Left cardiac atrium (tissue), 4 donors: ENCODE results near the gene CDK5. TPM values are rescaled to one million over a fixed set of nuclear protein-coding genes. Genes with fewer than 3 reads are reported as not detected.
A peak's percentile ranks its signal among the peaks of the same experiment; 100 is the strongest.
"Not testable (repeated sequence)": the region's sequence is repeated elsewhere in the genome, so short reads cannot be mapped to it uniquely, and the experiment has no call there.

Source experiments
- ATAC-seq, 2 donors: fragments of 200-7000 bp; cut with Tn5 transposase; one replicate each; pipeline ENCODE4 v1.9.1; 2020; ENCODE audit warnings: mild to moderate bottlenecking in 2 of 2, moderate library complexity in 2 of 2
- DNase-seq: peaks from one replicate; pipeline ENCODE4 v3.0.0-alpha.2; 2020
- intact Hi-C, 2 donors: fragments of 100-400 bp; cut with DNase I; formaldehyde crosslinking; loops; one replicate each; pipeline versions ENCODE4 v1.14.1 to v1.15.1; 2022 to 2023
- total RNA-seq, 2 donors: library from RNA; stranded (reverse); fragmentation: NEBNext Ultra II Directional; extraction: Animal tissue kit (Norgen Biotek cat#: 25700); gene quantifications; one replicate each; pipeline ENCODE4 v1.2.1, GENCODE V29; 2021
- donor health status: DM: no; HTN: yes; CAD: no.
- donor health status: DM: no; HTN: yes; CAD: no; lungs with severe emphysema.
- donor health status: DM: yes; HTN: yes; CAD: no.
- donor health status: Dilated cardiomyopathy.

The CDK5 gene
- total RNA-seq, 2 donors from 2014 or later, result 5.1 to 7.8 TPM

DNA sequence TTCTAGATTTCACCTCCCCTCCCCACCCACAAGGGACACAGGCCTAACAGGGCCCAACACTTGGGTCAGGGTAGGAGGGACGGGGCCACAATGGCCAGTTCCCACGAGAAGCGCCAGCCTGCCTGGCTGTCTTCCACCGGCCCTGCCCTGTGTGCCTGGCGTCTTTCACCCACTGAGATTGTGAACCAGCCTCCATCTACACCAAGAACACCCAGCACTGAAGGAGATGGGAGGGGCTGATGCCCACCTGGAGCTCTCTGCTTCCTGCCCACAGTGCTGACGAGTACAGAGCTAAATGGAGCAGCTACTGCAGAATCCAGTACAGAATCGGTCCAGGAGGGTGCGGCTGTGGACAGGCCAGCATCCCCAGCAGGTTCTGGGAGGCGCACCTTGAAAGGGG is 11.7 kb downstream of the CDK5 start:
- no peak for DNase-seq
- intact Hi-C loops, result no loop called here
- no peak for ATAC-seq

DNA sequence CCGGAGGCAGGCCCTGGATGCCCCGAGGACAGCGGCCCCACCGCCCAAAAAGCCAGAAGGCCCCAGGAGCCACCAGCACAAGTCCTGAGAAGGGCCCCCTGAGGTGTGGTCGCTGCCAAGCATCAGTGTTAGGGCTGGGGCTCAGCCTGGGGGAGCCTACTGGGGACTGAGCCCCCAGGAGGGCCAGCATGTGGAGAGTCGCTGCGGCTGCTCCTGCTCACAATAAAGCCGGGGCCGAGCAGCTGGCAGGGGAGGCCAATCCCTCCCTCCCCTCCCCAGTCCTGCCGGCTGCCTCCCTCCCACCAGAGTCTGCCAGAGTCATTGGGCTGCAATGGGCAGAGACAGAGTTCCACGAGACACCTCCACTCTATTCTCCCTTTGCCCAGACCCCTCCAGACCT is 12.4 kb downstream of the CDK5 start:
- ATAC-seq (no peak), DNase-seq (no peak)
- intact Hi-C loops, result no loop called here

DNA sequence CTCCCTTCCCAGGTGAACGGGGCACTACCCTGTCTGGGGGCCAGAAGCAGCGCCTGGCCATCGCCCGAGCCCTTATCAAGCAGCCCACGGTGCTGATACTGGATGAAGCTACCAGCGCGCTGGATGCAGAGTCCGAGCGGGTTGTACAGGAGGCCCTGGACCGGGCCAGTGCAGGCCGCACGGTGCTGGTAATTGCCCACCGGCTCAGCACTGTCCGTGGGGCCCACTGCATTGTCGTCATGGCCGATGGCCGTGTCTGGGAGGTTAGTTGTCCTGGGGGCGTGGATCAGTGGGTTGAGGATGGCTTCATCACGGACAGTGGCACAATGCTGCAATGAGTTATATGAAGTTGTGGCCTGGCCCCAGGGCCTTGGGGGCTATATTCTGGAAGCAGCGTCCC is 13.7 kb downstream of the CDK5 start:
- intact Hi-C loops, result no loop called here
- DNase-seq (no peak), ATAC-seq (no peak)

DNA sequence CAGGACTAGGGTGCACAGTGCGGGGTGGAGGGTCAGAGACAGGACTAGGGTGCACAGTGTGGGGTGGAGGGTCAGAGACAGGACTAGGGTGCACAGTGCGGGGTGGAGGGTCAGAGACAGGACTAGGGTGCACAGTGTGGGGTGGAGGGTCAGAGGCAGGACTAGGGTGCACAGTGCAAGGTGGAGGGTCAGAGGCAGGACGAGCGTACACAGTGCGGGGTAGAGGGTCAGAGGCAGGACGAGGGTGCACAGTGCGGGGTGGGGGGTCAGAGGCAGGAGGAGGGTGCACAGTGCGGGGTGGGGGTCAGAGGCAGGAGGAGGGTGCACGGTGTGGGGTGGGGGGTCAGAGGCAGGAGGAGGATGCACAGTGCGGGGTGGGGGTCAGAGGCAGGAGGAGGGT is 14.2 kb downstream of the CDK5 start:
- ATAC-seq, intact Hi-C loops, DNase-seq: not testable (repeated sequence)

DNA sequence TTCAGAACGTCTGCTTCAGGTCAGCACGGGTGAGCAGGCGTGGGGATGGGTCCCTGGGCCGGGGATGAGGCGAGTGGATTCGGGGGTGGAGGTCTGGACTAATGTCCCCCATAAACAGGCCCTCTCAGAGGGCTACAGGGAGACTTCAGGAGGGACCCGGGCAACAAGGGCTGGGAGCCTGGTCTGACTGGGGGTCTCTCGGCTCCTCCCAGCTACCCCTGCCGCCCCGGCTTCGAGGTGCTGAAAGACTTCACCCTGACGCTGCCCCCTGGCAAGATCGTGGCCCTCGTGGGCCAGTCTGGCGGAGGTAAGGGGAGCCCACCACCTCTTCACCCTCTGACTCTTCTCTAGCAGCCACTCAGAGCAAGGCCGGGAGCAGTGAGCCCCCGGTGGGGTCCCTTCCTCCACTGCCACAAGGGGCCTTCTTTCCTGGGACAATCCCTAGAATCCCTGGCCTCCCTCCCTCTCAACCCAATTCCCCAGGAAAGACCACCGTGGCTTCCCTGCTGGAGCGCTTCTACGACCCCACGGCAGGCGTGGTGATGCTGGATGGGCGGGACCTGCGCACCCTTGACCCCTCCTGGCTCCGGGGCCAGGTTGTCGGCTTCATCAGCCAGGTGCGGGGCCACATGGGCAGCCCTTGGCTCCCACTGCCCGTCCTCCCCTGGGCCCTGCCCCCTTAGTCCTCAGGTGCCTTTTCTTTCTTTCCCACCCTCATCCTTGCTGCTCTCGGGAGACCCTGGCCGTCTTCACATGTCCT is 16.9 kb downstream of the CDK5 start:
- ATAC-seq, result no peak
- intact Hi-C loops, result no loop called here
- DNase-seq, result no peak

DNA sequence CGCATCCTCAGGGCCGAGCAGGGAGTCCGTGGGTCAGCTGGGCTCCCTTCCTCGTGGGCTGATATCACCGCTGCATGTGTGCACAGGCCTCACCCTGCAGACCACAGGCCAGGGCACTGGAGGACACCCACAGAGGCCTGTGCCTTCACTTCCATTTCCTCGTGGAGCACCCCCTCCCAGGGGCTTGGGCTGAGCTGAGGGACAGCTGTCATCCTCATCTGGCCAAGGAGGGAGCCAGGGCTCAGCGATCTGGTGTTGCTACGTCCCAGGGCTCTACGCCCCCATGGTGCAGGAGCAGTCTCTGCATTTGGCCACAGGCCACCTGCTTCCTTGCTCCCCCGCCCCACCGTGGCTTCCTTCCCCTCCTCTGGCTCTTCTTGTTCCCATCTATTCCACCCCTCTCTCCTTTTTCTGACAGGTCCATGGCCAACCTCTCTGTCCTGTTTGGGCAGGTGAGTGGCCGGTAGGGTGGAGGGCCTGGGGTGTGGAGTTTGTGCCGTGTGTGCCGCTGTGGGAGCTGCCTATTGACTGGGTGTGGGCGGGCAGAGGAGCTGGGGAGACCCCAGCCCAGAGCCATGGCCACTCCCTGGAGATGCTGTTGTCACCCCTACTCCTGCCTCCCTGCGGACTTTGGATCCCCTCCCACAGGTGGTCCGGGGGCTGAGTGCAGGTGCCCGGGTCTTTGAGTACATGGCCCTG is 17.7 kb downstream of the CDK5 start:
- intact Hi-C loops, result no loop called here
- DNase-seq (no peak), ATAC-seq (peak in 1 of 2 donors; percentile 24)

DNA sequence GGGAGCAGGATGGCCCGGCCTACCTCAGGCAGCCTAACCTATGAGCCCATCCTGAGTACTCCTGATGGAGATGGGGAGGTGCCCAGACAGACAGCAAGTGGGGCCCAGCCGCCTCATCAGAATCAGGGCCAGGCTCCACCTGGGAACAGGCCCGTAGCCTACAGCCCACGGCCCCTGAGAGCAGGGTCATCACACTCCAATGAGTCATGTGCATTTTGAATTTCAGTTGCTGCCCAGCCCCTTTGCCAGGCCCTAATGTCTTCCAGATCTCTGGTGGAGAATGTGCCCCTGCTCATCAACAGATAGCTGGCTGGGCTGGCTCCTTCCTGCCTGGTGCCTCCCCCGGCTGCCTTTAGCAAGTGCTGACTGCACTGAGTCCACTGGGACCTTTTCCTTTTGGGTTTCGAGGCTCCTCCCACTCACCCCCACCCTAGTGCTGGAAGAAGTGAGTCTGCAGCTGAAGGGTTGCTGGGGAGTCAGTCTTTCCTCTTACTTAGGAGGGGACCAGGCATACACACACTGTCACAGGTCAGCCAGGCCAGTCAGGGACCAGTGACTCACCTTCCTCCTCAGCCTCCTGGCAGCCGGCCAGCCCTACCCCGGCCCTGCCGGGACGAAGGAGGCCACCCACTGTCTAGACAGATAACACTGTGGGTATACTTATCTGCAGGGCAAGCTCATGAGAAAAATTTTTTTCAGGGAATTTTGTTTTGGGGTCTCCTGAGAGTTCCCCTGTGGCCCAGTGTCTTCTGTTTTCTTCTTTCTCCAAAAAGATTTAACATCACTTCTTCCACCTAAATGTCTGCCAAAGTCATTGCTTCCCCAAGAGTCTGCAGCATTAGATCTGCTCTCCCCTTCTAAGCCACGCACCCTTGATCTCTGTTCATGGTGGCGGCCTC is 18.5 kb downstream of the CDK5 start:
- peak; percentile 35 to 88 for ATAC-seq
- peak; percentile 87 for DNase-seq
- intact Hi-C loops, result no loop called here

DNA sequence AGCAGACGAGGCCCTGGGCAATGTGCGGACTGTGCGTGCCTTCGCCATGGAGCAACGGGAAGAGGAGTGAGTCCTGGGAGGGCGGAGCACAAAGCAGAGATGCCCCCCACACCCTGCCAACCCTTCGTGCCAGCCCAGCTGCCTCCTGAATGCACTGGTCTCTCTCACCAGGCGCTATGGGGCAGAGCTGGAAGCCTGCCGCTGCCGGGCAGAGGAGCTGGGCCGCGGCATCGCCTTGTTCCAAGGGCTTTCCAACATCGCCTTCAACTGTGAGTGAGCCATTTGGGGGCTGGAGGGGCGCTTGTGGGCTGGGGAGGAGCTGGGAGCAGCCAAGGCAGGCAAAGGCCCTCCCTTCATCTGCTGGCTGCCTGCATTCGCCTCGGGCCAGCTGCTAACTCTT is 21.8 kb downstream of the CDK5 start:
- intact Hi-C loops, result no loop called here
- no peak for DNase-seq
- no peak for ATAC-seq

DNA sequence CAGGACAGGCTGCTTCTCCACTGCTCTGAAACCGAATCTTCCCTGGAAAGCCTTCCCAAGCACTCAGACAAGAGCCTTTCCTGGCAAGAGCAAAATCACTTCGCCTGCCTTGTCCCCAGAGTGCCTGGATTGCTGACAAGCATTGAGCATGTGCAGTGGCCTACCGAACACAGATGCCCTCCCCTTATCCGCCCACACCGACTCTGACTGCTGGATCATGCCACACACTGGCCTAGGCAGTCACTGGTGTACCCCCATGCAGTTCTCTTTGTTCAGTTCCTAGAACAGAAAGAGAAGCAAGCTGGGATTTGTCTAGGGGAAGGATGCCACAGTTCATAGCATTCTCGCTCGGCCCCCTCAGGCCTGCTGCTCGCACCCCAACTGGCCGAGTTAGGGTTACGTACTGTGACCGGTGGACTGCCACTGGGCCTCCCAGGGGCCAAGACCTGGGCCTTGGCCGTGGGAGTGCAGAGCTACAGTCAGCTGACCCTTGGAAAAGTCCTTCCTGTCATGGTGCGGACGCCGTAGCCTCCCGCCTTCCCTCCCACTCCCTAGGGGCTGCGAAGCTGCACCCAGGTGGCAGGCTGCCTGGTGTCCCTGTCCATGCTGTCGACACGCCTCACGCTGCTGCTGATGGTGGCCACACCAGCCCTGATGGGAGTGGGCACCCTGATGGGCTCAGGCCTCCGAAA is 22.5 kb downstream of the CDK5 start:
- no peak for ATAC-seq
- no peak for DNase-seq
- intact Hi-C loops, result no loop called here

DNA sequence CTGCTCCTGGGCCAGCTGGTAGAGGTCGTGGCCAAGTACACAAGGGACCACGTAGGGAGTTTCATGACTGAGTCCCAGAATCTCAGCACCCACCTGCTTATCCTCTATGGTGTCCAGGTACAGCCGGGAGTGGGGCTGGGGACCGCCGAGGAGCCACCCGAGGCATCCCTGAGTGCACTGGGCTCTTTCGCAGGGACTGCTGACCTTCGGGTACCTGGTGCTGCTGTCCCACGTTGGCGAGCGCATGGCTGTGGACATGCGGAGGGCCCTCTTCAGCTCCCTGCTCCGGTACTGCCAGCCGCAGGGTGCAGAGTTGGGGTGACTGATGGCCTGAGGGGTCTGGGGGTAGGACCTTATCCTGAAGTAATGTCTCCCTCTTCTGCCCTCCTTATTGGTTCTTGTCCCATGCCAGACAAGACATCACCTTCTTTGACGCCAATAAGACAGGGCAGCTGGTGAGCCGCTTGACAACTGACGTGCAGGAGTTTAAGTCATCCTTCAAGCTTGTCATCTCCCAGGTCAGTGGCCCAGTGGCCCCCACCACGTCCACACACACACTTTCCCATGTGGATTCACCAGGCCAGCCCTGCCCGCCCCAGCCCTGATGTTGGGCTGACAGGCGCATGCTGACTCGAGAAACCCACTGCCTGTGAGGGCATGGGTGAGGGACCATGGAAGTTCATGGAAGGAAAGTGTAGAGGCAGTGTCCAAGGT is 23.2 kb downstream of the CDK5 start:
- no peak for DNase-seq
- intact Hi-C loops, result no loop called here
- no peak for ATAC-seq

DNA sequence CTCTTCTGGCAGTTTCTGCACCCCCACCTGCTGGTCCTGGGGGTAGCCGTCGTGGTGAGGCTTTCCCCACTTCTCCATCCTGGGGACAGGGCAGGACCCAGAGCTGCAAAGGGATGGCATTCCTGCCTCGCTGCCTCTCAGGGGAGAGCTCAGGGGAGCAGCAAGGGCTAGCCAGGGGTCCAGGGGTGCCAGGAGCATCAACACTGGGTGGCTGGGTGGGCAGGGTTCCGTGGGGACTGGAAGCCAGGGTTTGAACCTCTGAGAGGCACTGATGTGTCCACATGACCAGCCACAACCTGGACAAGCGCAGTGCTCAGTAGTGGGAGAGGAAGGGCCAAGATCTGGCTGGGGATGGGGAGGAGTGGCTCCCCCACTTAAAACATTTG is 23.8 kb downstream of the CDK5 start:
- intact Hi-C loops, result no loop called here
- DNase-seq (no peak), ATAC-seq (no peak)

DNA sequence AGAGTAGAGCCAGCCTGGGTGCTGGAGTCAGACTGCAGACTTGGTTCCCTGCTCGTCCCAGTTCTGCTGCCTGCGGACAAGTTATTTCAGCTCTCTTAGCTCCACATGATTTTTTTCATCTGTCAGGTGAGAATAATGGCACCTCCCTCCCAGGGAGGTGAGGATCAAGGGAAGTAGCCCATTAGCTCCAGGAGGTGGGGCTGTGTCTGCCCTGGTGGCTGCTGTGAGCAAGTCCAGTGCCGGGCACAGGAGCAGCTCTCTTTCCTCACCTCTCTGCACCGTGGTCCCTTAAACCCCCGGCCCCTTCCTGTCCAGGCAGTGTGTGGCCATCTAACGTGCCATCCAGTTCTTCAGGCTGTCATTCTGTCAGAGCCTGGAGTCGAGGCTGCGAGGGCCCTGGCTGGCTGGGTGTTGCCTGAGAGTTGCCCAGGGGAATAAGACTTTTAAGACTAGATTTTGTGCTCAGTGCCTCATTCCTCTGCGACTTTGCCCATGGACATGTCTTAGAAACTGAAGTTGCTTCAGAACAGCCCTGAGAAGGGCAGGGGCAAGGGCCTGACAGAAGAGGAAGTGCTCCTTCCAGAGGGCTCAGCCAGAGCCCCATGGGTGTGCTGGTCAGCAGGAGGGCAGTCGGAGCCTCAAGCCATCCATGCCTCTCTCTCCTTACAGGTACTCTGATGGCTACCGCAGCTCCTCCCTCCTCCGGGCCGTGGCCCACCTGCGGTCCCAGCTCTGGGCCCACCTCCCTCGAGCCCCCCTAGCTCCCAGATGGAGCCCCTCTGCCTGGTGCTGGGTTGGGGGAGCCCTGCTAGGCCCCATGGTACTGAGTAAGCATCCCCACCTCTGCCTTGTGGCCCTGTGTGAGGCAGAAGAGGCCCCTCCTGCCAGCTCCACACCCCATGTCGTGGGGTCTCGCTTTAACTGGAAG is 24.5 kb downstream of the CDK5 start:
- intact Hi-C loops, result no loop called here
- DNase-seq, result no peak
- ATAC-seq, result no peak

DNA sequence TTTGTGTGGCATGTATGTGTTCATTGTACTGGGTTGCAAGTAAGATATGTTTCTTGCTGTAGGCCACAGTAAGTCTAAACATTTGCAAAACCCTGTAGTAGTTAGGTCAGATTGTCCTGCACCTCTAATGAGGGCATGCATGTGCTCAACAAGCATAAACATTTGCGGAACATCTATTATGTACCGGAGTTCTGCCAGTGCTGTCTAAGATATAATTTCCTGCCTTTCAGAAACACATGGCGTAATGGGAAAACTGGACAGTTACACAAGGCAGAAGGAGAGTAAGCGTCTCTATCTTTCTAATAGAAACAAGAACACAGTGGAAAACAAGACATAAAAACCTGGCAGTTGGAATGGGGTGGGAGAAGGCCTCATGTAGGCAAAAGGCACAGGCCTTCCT is 26.7 kb downstream of the CDK5 start:
- ATAC-seq (no peak), DNase-seq (no peak)
- intact Hi-C loops, result no loop called here

DNA sequence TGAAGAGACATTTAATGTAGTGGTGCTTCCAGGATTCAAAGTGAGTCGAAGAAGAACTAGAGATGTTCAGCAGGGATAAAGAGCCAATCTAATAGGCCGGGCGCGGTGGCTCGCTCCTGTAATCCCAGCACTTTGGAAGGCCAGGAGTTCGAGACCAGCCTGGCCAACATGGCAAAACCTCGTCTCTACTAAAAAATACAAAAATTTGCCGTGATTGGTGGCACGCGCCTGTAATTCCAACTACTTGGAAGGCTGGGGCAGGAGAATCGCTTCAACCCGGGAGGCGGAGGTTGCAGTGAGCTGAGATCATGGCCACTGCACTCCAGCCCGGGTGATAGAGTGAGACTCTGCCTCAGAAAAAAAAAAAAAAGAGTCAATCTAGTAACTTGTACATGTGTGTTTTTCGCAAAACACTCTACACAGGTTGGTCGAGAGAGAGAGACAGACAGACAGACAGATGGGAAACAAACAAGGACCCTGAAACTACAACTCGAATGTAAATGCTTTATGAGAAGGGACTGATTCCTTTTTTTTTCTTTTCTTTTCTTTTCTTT is 28.7 kb downstream of the CDK5 start:
- ATAC-seq, result no peak
- intact Hi-C loops, result loop anchor here in 1 of 2 donors (1.0 to 2.0 kb wide), 2 partner anchors 30 to 82 kb away; partner anchors contain the start of gene SLC4A2
- DNase-seq, result no peak

DNA sequence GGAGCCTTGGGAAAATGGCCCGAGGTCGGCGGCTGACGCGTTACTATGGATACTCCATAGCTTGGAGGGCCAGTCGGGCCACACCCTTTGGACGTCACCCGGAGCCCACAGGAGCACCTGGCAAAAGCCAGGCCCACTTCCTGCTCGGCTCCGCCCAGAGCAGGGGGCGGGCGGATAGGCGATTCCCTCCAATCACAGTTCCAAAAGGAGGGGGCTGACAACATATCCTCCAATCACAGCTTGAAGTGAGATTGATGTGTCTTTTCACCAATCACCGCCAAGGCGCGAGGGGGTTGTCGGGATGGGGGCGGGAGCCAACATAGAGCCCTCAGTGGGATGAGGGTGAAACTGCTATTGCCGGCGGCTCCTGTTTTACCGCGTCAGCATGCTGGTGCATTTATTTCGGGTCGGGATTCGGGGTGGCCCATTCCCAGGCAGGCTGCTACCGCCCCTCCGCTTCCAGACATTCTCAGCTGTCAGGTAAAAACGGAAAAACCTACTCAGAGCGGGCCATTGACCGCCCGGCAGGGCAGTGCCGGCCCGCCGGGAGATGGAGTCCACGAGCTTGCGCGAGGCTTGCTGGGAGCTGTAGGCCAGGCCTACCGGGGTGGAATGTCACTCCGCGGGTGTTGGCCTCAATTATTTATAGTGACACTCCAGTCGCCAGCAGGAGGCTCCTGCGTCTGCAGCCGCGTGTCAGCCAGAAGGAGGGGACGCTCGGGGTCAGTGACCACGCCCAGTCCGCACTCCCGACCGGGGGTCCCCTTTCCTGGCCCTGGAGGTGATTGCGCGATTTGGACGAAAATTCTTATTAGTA is 29.4 kb downstream of the CDK5 start, which contains the start of gene ABCB8:
Gene ABCB8, plus strand, starts transcription at position 320 of the 817 bp plus-strand sequence. Its CDS starts 66 bp downstream, at position 386.
- intact Hi-C loops, result loop anchor here in 1 of 2 donors (1.0 to 2.0 kb wide), 2 partner anchors 30 to 83 kb away; partner anchors contain the start of gene SLC4A2
- ATAC-seq, result peak; percentile 96 to 98
- DNase-seq, result peak; percentile 97

DNA sequence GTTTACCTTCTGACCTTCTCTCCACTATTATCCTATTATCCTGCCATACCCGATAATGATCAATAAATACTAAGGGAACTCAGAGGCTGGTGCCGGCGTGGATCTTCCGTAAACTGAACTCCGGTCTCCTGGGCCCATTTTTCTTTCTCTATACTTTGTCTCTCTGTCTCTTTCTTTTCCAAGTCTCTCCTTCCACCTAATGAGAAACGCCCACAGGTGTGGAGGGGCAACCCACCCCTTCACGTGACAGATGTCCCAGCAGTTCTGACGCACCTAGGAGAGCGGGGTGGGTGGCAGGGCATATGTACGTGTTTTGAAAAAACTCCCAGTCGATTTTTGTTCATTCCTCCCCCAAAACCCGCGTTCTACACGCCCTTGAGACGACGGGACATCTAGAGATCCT is 30.0 kb downstream of the CDK5 start:
- not testable (repeated sequence) for DNase-seq, ATAC-seq
- intact Hi-C loops, result loop anchor here in 1 of 2 donors (1.0 to 2.0 kb wide), 2 partner anchors 31 to 84 kb away; partner anchors contain the start of gene SLC4A2
